Measurements from ENCODE around the gene SLC27A5.
"Not testable (repeated sequence)": the region's sequence is repeated elsewhere in the genome, so short reads cannot be mapped to it uniquely, and the experiment has no call there.

The SLC27A5 gene

DNA sequence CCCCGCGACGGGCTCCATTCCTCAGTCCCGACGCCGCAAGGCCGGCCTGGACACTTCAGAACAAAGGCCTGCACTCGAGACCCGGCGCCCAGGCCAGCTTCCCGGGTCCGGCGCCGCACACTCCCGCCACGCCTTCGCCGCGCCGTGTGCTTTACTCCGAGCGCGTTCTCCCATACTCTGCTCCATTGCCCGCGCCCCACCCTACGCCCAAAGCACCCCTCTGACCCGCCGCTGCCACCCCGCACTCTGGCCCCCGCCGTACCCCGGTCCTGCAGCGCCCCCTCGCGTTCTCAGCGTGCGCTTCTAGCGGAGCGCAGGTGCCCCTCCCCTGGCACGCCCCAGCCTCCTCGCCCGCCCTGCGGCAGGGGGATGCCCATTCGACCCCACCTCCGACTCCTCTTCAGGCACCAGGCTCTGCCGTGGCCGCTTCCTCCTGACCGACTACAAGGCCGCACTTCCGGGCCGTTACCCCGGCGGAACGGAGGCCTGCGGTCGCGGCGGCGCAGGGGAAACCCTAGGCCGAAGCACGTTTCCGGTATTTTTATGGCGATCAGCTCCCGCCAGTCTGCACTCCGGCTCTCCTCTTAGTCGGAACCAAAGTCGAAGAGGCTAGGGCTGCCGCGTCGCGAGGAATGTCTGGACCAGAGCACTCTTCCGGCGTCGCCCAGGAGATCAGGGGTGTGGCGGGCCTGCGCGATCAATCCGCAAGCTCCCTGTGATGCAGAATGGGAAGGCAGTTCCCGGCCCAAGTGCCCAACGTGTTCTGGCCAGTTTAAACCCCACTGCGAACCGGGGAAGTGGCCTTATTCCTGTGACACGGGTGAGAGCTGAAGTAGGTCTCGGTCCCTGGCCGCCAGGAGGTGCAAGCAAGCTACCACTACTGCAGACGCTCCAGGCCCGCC lies 7.8 kb upstream of the SLC27A5 start, which contains the start of gene ZBTB45:
Gene ZBTB45, minus strand, starts transcription at position 456 of the 902 bp plus-strand sequence. CDS start 2,137 bp downstream, outside the sequence.
- DNase-seq = peak; percentile 99

GRCh38 chr19:58519087-58519354 lies 7.2 kb upstream of the SLC27A5 start:
- DNase-seq = peak; percentile 75

GRCh38 chr19:58518256-58519086 lies 6.7 kb upstream of the SLC27A5 start:
- peak; percentile 63 for DNase-seq

DNA sequence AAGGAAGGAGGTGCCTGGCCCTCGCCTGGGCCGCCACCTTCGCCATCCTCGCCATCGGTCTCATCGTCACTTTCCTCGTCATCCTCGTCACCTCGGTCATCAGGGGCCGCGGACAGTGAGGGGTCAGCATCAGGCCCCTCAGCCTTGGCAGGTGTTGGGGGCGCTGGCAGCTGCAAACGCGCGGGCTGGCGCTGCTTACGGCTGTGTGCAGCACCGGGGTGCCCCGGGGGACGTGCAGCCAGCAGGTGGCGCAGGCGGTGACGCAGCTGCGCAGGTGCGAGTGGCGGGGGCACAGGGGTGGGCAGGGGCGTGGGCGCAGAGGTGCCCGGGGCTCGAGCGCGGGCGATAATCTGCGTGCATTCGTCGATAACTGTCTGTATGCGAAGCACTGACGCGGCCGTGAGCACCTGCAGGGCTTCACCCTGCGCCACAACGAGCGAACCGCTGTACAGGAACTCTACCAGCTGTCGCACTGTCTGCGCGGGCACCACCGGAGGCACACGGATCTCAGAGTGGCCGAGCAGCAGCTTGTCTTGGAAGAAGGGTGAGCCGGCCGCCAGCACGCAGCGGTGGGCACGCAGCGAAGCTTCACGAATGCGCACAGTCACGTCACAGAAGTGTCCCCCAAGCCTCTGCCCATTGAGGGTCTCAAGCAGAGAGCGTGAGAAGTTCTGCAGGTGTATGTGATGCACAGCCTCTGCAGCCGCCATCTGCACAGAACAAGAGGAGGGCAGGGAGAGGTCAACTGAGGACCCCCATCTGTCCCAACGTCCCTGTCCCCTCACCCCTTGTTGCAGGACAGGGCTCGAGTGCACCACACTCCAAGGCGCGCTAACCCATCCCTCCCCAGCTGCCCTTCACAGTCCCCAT lies 5.4 kb upstream of the SLC27A5 start:
- DNase-seq = no peak

GRCh38 chr19:58516246-58516836 lies 4.5 kb upstream of the SLC27A5 start:
- DNase-seq = no peak

GRCh38 chr19:58515259-58515658 lies 3.5 kb upstream of the SLC27A5 start:
- DNase-seq = no peak

DNA sequence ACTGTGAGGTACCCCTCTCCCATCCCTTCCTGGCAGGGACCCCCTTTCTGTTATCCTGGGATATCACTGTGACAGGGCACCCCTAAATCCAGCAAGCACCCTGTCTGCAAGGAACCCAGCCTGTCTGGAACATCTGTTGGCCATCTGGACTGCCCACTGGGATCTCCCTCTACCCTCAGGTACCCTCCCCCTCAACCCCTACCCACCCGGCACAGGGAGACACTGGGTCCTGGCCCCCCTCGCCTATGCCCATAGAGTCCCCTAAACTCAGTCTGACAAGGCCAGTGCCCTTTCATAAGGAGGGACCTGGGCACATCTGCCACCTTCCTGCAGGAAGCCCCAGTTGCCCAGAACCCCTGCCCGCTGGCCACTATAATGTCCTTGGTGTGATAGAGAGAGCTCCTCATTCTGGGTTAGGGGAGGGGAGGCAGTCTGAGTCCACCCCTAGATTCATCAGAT lies 2.8 kb upstream of the SLC27A5 start:
- DNase-seq = peak; percentile 61

GRCh38 chr19:58513694-58514563 lies 2.1 kb upstream of the SLC27A5 start:
- DNase-seq = peak; percentile 99

DNA sequence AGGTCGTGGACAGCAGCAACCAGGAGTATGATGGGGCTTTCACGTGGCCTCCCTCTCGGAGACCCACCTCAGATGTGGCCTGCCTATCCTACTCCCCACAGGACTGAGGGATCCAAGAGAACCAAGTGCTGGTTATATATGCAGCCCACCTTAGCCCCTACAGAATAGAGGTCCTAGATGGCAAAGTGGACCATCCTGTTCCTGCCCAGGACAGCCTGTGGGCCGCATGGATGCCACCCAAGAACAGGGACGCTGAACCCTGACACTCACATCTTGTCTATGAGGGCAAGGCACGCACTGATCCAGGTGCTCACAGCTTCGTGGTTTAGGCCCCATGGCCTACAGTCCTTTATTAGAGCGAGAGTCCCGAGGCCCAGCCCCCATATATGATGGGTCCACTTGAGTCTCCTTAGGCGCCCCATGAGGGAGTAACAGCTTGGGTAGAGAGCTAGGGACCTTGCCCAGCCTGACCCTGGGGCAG lies 1.5 kb upstream of the SLC27A5 start:
- DNase-seq = no peak

DNA sequence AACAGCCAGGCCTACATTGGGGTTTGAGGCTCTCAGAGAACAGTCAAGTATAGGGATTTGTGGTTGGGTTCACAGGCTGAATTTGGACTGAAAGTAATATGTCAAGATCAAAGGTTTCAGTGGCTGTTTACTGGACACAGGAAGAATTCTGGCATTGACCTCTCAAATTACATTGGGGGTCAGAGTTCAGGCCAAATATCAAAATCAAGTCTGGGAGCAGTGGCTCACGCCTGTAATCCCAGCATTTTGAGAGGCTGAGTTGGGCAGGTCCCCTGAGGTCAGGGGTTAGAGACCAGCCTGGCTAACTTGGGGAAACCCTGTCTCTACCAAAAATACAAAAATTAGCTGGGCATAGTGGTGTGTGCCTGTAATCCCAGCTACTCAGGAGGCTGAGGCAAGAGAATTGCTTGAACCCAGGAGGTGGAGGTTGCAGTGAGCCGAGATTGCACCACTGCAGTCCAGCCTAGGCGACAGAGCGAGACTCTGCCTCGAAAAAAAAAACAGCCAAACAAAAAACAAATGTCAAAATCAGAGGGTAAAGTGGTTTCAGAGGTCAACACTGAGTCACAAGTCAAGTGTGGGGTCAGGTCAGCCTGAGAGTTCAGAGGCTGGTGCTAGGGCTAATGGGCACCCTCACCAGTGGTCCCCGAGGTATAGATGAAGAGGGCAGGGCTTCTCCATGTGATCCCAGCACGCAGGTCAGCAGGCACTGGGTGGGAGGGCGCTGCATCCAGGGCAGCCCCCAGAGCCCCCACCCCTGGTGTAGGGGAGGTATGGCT lies 1.5 kb downstream of the SLC27A5 start:
- no peak for DNase-seq

GRCh38 chr19:58509731-58510083 lies 2.1 kb downstream of the SLC27A5 start:
- DNase-seq = no peak

DNA sequence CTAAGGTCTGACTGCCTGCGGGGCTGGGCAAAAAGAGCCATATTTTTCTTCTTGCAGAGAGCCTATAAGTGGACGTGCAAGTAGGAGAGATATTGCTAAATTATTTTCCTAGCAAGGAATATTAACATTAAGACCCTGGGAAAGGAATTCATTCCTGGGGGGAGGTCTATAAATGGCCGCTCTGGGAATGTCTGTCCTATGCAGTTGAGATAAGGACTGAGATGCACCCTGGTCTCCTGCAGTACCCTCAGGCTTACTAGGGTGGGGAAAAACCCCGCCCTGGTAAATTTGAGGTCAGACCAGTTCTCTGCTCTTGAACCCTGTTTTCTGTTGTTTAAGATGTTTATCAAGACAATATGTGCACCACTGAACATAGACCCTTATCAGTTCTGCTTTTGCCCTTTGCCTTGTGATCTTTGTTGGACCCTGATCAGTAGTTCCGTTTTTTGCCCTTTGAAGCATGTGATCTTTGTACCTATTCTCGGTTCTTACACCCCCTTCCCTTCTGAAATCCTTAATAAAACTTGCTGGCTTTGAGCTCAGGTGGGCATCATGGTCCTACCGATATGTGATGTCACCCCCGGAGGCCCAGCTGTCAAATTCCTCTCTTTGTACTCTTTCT lies 4.1 kb downstream of the SLC27A5 start:
- not testable (repeated sequence) for DNase-seq

- DNase-seq = no peak
These were observed 11.6 kb downstream of the SLC27A5 start for GRCh38 chr19:58500242-58500641.

DNA sequence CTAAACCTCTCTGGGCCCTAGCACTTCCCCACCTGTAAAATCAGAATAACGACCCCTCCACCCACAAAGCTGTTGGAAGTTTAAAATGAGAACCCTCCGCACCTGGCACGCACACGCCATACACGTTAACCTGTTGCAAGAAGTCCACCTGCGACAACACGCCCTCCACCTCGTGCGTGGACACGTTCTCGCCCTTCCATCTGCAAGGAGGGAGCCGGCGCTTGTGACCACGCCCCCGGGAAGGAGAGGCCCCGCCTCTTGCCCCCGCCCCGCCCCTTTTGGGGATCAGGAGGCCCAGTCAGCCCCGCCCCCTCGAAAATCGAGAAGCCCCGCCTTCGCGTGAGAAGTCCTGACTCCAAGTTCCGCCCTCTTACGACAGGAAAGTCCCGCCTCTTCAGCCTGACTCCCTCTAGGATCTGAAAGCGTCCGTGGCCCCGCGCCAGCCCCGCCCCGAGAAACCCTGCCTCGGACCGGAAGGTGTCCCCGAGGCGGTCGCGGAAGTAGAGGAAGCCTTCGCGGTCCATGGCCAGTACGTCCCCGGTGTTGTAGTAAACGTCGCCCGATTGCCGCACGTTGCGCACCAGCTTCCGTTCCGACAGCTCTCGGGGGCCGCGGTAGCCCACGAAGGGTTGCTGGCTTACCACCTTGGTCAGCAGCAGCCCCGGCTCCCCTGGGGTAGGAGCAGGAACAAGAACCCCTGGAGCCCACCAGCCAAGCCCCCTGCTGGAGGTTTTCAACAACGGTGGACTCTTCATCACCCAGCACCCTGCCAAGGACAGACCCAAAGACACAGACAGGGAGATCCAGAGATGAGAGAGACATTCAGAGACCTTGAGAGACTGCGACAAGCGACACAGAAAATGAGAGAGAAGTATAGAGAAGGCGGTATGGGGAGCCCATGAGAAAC lies 12.5 kb downstream of the SLC27A5 start:
- peak; percentile 99 for DNase-seq

DNA sequence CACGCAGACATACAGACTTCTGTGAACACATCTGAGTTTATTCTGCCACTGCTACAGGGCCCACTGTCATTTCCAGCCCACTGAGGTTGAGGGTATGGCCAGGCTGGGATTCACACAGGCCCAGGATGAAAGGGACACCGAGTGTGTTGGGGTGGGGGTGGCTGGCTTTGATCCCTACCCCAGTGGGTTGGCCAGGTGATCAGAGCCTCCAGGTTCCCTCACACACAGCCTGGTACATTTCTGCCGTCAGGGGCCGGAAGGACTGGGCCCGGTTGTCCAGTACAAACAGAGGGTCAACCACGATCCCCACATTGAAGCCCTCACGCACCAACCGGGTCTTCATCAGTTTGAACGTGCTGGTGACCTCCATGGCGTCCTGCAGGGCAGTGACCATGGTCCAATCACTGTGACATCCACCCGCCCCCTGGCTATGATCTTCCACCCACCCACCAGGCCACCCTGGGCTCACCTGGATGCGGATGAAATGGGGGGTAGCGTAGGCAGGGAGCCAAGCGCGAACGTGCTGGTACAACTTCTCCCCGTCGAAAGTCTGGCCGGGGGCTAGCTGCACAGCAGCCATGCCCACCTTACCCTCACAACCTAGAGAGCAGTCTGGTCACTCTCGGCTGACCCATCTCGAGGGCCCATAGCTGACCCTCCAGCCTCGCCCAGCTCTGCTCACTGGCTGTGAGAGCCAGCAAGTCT lies 13.3 kb downstream of the SLC27A5 start:
- DNase-seq = no peak

- no peak for DNase-seq
These were observed 14.1 kb downstream of the SLC27A5 start for GRCh38 chr19:58497634-58498170.

DNA sequence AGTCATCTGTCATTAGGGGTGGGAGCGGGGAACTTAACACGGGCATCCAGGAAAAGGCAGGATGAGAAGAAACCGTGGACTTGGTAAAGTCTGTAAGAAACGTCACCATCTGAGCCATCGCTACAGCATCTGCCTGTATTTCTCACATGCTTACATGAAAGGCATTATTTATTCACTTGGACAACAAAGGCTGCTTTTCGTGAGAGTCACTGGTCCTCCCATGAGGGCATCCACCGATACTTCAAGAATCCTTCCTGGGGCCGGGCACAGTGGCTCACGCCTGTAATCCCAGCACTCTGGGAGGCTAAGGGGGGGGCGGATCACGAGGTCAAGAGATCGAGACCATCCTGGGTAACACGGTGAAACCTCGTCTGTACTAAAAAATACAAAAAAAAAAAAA lies 19.5 kb downstream of the SLC27A5 start:
- no peak for DNase-seq

- DNase-seq = no peak
These were observed 20.4 kb downstream of the SLC27A5 start for GRCh38 chr19:58491393-58491792.
